Measurements from ENCODE around the gene SLC30A2.

SLC30A2 gene

DNA sequence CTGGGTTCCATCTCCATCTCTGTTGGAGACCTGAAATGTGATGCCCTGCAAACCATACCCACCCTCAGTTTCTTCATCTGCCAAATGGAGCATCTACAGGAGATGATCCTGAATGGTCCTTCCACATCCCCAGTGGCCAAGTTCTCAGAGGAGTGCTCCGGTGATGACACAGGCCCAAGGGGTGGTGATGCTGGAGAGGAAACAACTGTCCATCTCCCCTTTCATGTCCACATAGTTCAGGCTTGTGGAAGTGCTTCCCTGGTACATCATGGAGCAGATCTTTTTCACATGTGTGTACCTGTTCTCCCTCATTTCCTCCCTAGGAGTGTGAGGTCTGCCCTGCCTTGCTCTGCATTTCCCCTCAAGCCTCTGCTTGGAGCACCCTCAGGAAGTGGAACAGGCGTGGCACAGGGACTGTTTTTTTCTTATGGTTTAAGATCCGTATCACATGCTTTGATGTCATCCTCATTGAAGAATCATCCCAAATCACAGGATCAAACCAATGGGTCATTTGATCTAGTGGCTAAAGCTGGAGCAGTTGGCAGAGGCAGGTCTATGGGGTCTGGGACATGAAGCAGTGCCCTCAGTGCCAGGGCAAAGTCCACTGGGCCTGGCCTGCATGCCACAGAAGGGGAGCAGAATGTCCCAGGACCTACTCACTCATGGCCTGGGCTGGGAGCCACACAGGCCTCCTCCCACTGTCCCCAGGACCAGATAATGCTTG lies 29.7 kb upstream of the SLC30A2 start:
- peaks cover 4% of the 10 kb centered on the region for H3K79me1 ChIP-seq (ENCODE audit: low read length)
- no peak overlapping the region for H2BK5ac ChIP-seq (ENCODE audit: low read depth, low read length, poor library complexity)
- no peak overlapping the region for H2AK5ac ChIP-seq (ENCODE audit: low read length)
- H2BK120ac ChIP-seq (ENCODE audit: insufficient read depth, low read length, poor library complexity), result no peak overlapping the region
- H3K18ac ChIP-seq (ENCODE audit: low read length), result no peak overlapping the region
- H4K8ac ChIP-seq (ENCODE audit: low read depth, low read length), result no peak overlapping the region
- peaks cover 10 to 12% of the 10 kb centered on the region in 2 experiments for H3K4me1 ChIP-seq (ENCODE audit: control insufficient read depth in 1 of 2, insufficient read depth in 2 of 2, low read length in 2 of 2)
- H2BK12ac ChIP-seq (ENCODE audit: low read length), result no peak overlapping the region
- H3K4me3 ChIP-seq (ENCODE audit: low read depth, low read length), result no peak overlapping the region
- H3K23ac ChIP-seq (ENCODE audit: low read length), result no peak overlapping the region
- peaks cover 1% of the 10 kb centered on the region for H3K9me3 ChIP-seq (ENCODE audit: insufficient read depth, low read depth, low read length)
- no peak overlapping the region for H3K4me2 ChIP-seq (ENCODE audit: low read length)
- H4K91ac ChIP-seq (ENCODE audit: low read depth, low read length), result no peak overlapping the region
- no peak overlapping the region for H4K12ac ChIP-seq (ENCODE audit: low read depth, low read length)
- H3K14ac ChIP-seq (ENCODE audit: low read length), result no peak overlapping the region
- no peak overlapping the region for H3K9ac ChIP-seq (ENCODE audit: low read length)
- no peaks in the 10 kb centered on the region for H3K36me3 ChIP-seq (ENCODE audit: control insufficient read depth in 1 of 2, insufficient read depth in 2 of 2, low read length in 2 of 2)
- no peak overlapping the region for H2AFZ ChIP-seq (ENCODE audit: insufficient read depth, low read length, poor library complexity)
- DNase-seq, result no peak
- no CpG with 5 or more reads among the region's 3 CpGs for WGBS (ENCODE audit: extremely low coverage, insufficient coverage, insufficient read length)
- H3K79me2 ChIP-seq (ENCODE audit: control insufficient read depth, insufficient read depth, low read length, poor library complexity), result no peaks in the 10 kb centered on the region
- no peak overlapping the region for H3K27ac ChIP-seq (ENCODE audit: low read depth, low read length)
- H3K27me3 ChIP-seq (ENCODE audit: insufficient read depth, low read length), result no peaks in the 10 kb centered on the region
- H3K4ac ChIP-seq (ENCODE audit: low read depth, low read length), result no peak overlapping the region

DNA sequence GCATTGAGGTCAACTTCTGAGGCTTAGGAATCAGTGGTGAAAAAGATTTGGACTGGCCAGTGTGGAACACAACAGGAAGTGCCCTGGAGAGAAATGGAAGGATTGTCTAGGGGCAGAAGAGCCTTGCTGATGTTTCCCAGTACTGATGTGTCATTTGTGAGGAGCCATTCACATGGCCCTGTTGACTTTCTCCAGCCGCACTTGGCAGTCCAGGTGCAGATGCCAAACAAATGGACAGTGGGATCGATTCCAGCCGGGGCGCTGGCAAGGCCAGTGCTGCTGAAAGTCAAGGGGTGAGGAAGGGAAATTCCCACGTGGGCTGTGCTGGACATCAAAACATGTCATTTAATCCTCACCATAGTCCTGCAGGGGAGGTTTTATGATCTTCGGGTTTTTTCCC lies 26.4 kb upstream of the SLC30A2 start:
- Histone ChIP-seq H3K27ac (ENCODE audit: low read depth, low read length) (no peak overlapping the region), H4K8ac (ENCODE audit: low read depth, low read length) (no peak overlapping the region), H3K9me3 (ENCODE audit: insufficient read depth, low read depth, low read length) (peaks cover 1% of the 10 kb centered on the region), H3K79me2 (ENCODE audit: control insufficient read depth, insufficient read depth, low read length, poor library complexity) (no peaks in the 10 kb centered on the region), H2AFZ (ENCODE audit: insufficient read depth, low read length, poor library complexity) (no peak overlapping the region), H3K14ac (ENCODE audit: low read length) (no peak overlapping the region), H3K4me2 (ENCODE audit: low read length) (no peak overlapping the region), H2BK12ac (ENCODE audit: low read length) (no peak overlapping the region), H2AK5ac (ENCODE audit: low read length) (no peak overlapping the region), H3K36me3 (ENCODE audit: control insufficient read depth in 1 of 2, insufficient read depth in 2 of 2, low read length in 2 of 2) (no peaks in the 10 kb centered on the region), H3K4ac (ENCODE audit: low read depth, low read length) (no peak overlapping the region), H3K9ac (ENCODE audit: low read length) (no peak overlapping the region), H4K91ac (ENCODE audit: low read depth, low read length) (no peak overlapping the region), H3K4me3 (ENCODE audit: low read depth, low read length) (no peak overlapping the region), H2BK120ac (ENCODE audit: insufficient read depth, low read length, poor library complexity) (no peak overlapping the region), H3K27me3 (ENCODE audit: insufficient read depth, low read length) (no peaks in the 10 kb centered on the region), H3K4me1 (ENCODE audit: control insufficient read depth in 1 of 2, insufficient read depth in 2 of 2, low read length in 2 of 2) (peaks cover 3% of the 10 kb centered on the region in 2 experiments), H3K18ac (ENCODE audit: low read length) (no peak overlapping the region), H3K79me1 (ENCODE audit: low read length) (no peaks in the 10 kb centered on the region), H3K23ac (ENCODE audit: low read length) (no peak overlapping the region), H2BK5ac (ENCODE audit: low read depth, low read length, poor library complexity) (no peak overlapping the region), H4K12ac (ENCODE audit: low read depth, low read length) (no peak overlapping the region)
- no CpG with 5 or more reads among the region's 6 CpGs for WGBS (ENCODE audit: extremely low coverage, insufficient coverage, insufficient read length)
- no peak for DNase-seq

DNA sequence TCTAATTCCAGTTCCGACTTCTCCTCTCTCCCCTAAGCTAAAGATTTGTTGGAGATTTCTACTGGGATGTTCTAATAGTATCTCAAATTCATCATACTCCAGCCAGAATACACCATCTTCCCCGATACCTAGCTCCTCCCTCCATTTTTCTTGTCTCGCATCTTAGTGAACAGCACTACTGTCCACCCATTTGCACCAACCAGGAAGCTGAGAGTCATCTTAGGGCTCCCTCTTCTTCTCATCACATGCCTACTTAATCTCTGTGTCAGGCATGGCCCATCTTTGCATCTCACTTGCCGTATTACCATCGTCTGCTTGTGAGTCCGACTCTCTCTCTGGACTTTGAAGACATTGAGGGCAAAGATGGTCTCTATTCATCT lies 25.0 kb upstream of the SLC30A2 start:
- H4K91ac ChIP-seq (ENCODE audit: low read depth, low read length), result no peak overlapping the region
- no peak overlapping the region for H3K4me2 ChIP-seq (ENCODE audit: low read length)
- no peak overlapping the region for H2AK5ac ChIP-seq (ENCODE audit: low read length)
- no peak overlapping the region for H2AFZ ChIP-seq (ENCODE audit: insufficient read depth, low read length, poor library complexity)
- no peaks in the 10 kb centered on the region for H3K36me3 ChIP-seq (ENCODE audit: control insufficient read depth in 1 of 2, insufficient read depth in 2 of 2, low read length in 2 of 2)
- no peak overlapping the region for H3K9ac ChIP-seq (ENCODE audit: low read length)
- no peaks in the 10 kb centered on the region for H3K27me3 ChIP-seq (ENCODE audit: insufficient read depth, low read length)
- H3K18ac ChIP-seq (ENCODE audit: low read length), result no peak overlapping the region
- no peaks in the 10 kb centered on the region for H3K79me2 ChIP-seq (ENCODE audit: control insufficient read depth, insufficient read depth, low read length, poor library complexity)
- no peak overlapping the region for H2BK120ac ChIP-seq (ENCODE audit: insufficient read depth, low read length, poor library complexity)
- no peak for DNase-seq
- H3K4me3 ChIP-seq (ENCODE audit: low read depth, low read length), result no peak overlapping the region
- WGBS (ENCODE audit: extremely low coverage, insufficient coverage, insufficient read length), result no CpG with 5 or more reads among the region's 6 CpGs
- no peaks in the 10 kb centered on the region for H3K9me3 ChIP-seq (ENCODE audit: insufficient read depth, low read depth, low read length)
- no peak overlapping the region for H2BK5ac ChIP-seq (ENCODE audit: low read depth, low read length, poor library complexity)
- no peak overlapping the region for H3K23ac ChIP-seq (ENCODE audit: low read length)
- no peak overlapping the region for H3K14ac ChIP-seq (ENCODE audit: low read length)
- H3K4me1 ChIP-seq (ENCODE audit: control insufficient read depth in 1 of 2, insufficient read depth in 2 of 2, low read length in 2 of 2), result peaks cover 15 to 17% of the 10 kb centered on the region in 2 experiments
- no peak overlapping the region for H4K12ac ChIP-seq (ENCODE audit: low read depth, low read length)
- no peak overlapping the region for H4K8ac ChIP-seq (ENCODE audit: low read depth, low read length)
- H3K4ac ChIP-seq (ENCODE audit: low read depth, low read length), result no peak overlapping the region
- H3K27ac ChIP-seq (ENCODE audit: low read depth, low read length), result no peak overlapping the region
- H3K79me1 ChIP-seq (ENCODE audit: low read length), result no peaks in the 10 kb centered on the region
- H2BK12ac ChIP-seq (ENCODE audit: low read length), result no peak overlapping the region

DNA sequence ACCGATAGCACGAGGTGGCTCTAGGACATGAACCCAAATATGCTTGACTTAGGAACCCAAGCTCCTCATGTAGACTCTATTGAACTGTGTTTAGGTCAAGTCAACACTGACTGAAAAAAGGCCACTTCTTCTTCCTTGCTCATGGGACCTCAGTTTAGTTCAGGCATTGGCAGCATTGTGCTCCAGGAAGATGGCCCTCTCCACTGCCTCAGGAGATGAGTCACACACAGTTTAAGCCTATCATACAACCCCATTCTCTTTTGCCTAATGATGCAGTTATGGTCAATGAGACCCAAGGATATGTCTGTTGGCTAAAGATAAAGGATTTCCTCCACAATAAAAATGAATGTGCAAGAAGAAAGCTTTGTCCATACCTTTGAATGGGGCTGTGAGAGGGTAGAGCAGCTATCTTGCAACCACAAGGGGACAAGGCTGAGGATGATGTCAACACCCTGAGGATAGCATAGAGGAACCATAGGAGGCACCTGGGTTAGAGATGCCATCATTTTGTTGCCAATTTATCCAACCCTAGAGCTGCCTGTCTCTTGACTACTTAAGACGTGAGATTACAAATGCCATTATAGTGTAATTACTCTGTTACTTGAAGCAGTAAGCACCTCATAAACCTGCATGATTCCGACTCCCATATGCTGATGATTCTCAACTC lies 24.5 kb upstream of the SLC30A2 start:
- H3K9me3 ChIP-seq (ENCODE audit: insufficient read depth, low read depth, low read length), result no peaks in the 10 kb centered on the region
- H3K79me1 ChIP-seq (ENCODE audit: low read length), result no peaks in the 10 kb centered on the region
- H3K27me3 ChIP-seq (ENCODE audit: insufficient read depth, low read length), result no peaks in the 10 kb centered on the region
- H2BK12ac ChIP-seq (ENCODE audit: low read length), result no peak overlapping the region
- no peak overlapping the region for H3K4me3 ChIP-seq (ENCODE audit: low read depth, low read length)
- no peak overlapping the region for H2BK120ac ChIP-seq (ENCODE audit: insufficient read depth, low read length, poor library complexity)
- no peak overlapping the region for H4K8ac ChIP-seq (ENCODE audit: low read depth, low read length)
- no peaks in the 10 kb centered on the region for H3K79me2 ChIP-seq (ENCODE audit: control insufficient read depth, insufficient read depth, low read length, poor library complexity)
- DNase-seq, result no peak
- H3K36me3 ChIP-seq (ENCODE audit: control insufficient read depth in 1 of 2, insufficient read depth in 2 of 2, low read length in 2 of 2), result no peaks in the 10 kb centered on the region
- no CpG with 5 or more reads among the region's 4 CpGs for WGBS (ENCODE audit: extremely low coverage, insufficient coverage, insufficient read length)
- peaks cover 17 to 20% of the 10 kb centered on the region in 2 experiments for H3K4me1 ChIP-seq (ENCODE audit: control insufficient read depth in 1 of 2, insufficient read depth in 2 of 2, low read length in 2 of 2)
- H3K4ac ChIP-seq (ENCODE audit: low read depth, low read length), result no peak overlapping the region
- H3K18ac ChIP-seq (ENCODE audit: low read length), result no peak overlapping the region
- H3K9ac ChIP-seq (ENCODE audit: low read length), result no peak overlapping the region
- H3K23ac ChIP-seq (ENCODE audit: low read length), result no peak overlapping the region
- H3K27ac ChIP-seq (ENCODE audit: low read depth, low read length), result no peak overlapping the region
- no peak overlapping the region for H3K4me2 ChIP-seq (ENCODE audit: low read length)
- H4K12ac ChIP-seq (ENCODE audit: low read depth, low read length), result no peak overlapping the region
- no peak overlapping the region for H2BK5ac ChIP-seq (ENCODE audit: low read depth, low read length, poor library complexity)
- H4K91ac ChIP-seq (ENCODE audit: low read depth, low read length), result no peak overlapping the region
- H2AK5ac ChIP-seq (ENCODE audit: low read length), result no peak overlapping the region
- no peak overlapping the region for H3K14ac ChIP-seq (ENCODE audit: low read length)
- no peak overlapping the region for H2AFZ ChIP-seq (ENCODE audit: insufficient read depth, low read length, poor library complexity)
